BJ (cell line): Measurements from ENCODE around the gene CHRNB2. TPM values are rescaled to one million over a fixed set of nuclear protein-coding genes. Genes with fewer than 3 reads are reported as not detected.

ENCODE experiments used
- CTCF ChIA-PET: fragments of 350-600 bp; formaldehyde crosslinking; extraction: SDS; loops from one replicate; lab custom pipeline; 2021; ENCODE audit warnings: antibody characterized with exemption, inconsistent platforms; lab: Yijun Ruan, JAX
- POLR2A ChIA-PET: fragments of 300-600 bp; sonication (Branson Sonifier 250); formaldehyde crosslinking; extraction: SDS; loops from one replicate; lab custom pipeline; 2021; ENCODE audit warnings: antibody characterized with exemption; lab: Charles Lee
- DNase-seq: peaks from one replicate; pipeline ENCODE4 v3.0.0-alpha.2; 2011; ENCODE audit warnings: low read depth
- H3K27me3 ChIP-seq: 2 replicates; pipeline ENCODE4 v1.6.0; 2011; ENCODE audit warnings: low read length; ENCODE audit not compliant: control insufficient read depth, insufficient read depth
- H3K36me3 ChIP-seq: 2 replicates; pipeline ENCODE4 v1.5.1; 2011; ENCODE audit warnings: low read length; ENCODE audit not compliant: control insufficient read depth, insufficient read depth
- H3K4me3 ChIP-seq: 2 replicates; pipeline ENCODE4 v1.5.1; 2011; ENCODE audit warnings: low read depth, mild to moderate bottlenecking, control low read depth, low read length
- polyA plus RNA-seq: library from polyadenylated mRNA; depleted of rRNA; stranded (reverse); fragments of >200 nt; gene quantifications from 2 replicates; pipeline ENCODE4 v1.2.3, GENCODE V29; 2011
- TF ChIP-seq, protein P1 (sequence below): IDR thresholded peaks from 2 replicates; pipeline ENCODE4 v1.5.1; 2011; ENCODE audit warnings: low read depth, mild to moderate bottlenecking, control low read depth, inconsistent platforms, low read length, moderate library complexity; ENCODE audit not compliant: insufficient read depth

CHRNB2 gene
- polyA plus RNA-seq, 1 experiment, result 0.06 TPM

DNA sequence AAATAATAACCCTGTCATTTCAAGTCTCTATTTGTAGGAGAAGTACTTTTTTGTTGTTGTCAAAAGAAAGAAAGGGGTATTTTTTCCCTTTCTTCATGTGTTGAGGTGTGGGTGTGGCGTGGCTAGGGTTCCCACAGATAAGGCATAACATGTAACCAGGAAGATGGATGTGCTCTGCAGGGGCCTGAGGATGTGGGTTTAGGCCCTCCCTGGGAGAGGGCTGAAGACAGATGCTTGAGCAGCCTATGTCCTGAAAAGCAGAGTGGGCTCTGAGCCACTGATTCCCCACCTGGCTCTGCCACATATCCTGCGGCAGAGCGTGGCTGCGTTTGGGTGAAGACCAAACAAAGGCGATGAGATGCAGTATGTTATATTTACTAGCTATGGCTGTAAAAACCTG is 54.3 kb downstream of the CHRNB2 start:
- TF ChIP-seq, protein P1, sequence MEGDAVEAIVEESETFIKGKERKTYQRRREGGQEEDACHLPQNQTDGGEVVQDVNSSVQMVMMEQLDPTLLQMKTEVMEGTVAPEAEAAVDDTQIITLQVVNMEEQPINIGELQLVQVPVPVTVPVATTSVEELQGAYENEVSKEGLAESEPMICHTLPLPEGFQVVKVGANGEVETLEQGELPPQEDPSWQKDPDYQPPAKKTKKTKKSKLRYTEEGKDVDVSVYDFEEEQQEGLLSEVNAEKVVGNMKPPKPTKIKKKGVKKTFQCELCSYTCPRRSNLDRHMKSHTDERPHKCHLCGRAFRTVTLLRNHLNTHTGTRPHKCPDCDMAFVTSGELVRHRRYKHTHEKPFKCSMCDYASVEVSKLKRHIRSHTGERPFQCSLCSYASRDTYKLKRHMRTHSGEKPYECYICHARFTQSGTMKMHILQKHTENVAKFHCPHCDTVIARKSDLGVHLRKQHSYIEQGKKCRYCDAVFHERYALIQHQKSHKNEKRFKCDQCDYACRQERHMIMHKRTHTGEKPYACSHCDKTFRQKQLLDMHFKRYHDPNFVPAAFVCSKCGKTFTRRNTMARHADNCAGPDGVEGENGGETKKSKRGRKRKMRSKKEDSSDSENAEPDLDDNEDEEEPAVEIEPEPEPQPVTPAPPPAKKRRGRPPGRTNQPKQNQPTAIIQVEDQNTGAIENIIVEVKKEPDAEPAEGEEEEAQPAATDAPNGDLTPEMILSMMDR, result no peak
- Histone ChIP-seq H3K4me3 (no peak overlapping the region), H3K36me3 (no peaks in the 10 kb centered on the region), H3K27me3 (no peaks in the 10 kb centered on the region)
- POLR2A ChIA-PET, result no interaction called here
- CTCF ChIA-PET, result no interaction called here
- DNase-seq, result no peak

DNA sequence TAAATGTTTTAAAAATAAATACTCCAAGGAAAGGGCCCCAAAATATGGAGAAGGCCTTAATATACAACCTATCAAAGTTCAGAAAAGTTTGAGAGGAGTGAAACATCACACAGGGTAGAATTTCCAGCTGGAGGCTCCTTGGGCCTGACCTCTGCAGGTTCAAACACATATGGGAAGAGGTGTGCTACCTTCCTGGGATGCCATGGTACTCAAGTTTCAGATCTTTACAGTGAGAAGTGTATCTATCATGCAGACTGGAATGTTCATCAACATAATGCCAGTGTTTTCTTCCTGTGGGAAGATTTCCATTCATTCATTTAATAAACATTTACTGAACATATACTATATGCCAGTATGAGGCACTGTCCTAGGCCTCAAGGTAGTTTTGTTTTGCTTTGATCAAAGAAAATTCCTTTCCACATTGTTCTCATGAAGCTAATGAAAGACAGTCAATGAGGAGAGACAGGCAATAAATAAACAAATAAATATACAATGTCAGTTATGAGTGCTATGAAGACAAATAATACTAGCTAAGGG is 55.0 kb downstream of the CHRNB2 start:
- POLR2A ChIA-PET, result no interaction called here
- CTCF ChIA-PET, result no interaction called here

DNA sequence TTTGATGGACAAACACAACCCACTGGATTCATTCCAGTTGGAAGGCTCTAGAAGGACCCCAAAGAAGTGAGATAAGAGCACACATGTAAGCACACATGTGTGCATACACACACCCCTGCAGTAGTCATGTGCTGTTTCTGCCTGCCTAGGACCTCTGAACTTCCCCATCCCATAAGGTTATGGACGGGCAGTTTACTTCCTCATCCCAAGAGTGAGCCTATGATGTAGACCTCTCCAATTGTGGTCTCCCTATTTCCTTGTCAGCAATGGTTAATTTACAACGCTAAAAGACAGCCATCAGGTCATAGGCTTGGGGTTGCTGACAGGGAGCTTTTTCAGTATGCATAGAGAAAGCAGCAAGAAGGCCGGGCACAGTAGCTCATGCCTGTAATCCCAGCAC is 55.8 kb downstream of the CHRNB2 start:
- no peaks in the 10 kb centered on the region for H3K27me3 ChIP-seq
- TF ChIP-seq, protein P1, result no peak
- ChIA-PET POLR2A (no interaction called here), CTCF (no interaction called here)
- no peaks in the 10 kb centered on the region for H3K36me3 ChIP-seq
- DNase-seq, result no peak
- H3K4me3 ChIP-seq, result no peak overlapping the region

More for the DNA sequence above, 55.0 kb downstream of the CHRNB2 start:
- no peaks in the 10 kb centered on the region for H3K27me3 ChIP-seq
- TF ChIP-seq, protein P1, result no peak
- no peaks in the 10 kb centered on the region for H3K36me3 ChIP-seq
- no peak overlapping the region for H3K4me3 ChIP-seq
- DNase-seq, result no peak

DNA sequence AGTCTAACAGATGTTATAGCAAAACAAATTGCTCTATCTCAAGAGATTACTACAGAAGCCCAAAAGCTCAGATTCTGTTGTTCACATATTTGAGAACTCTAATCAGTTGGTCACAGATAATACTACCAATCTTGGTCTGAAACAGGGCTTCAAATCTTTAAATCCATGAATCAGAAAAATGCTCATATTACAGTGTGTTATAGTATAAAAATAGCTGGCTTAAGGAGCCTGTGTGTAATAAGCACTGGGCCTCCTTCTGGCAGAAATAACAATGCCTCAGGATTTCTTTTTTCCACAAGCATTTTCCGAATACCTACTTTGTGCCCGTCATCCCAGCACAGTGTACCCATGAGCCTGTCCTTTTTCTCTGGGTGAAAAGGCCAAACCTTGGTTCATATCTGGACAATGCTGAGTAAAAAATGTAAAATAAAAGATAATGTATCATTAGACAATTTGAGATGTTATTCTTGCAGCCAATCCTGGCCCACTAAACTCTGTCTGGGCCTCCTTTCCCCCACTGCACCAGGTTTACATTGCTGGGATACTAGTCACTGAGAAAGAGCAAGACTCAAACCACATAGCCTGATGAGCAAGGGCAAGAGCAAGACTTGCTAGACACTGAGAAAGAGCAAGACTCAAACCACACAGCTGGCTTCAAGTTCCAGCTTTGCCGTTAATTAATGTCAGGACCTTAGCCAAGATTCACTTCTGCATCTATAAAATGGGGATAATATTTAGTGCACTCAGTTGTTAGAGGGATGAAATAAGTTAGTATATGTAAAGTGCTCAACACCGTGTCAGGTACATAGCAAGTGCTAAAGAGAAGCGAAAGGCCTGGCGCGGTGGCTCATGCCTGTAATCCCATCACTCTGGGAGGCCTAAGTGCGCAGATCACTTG is 57.4 kb downstream of the CHRNB2 start:
- ChIA-PET CTCF (interaction anchor here (0.7 to 3.0 kb wide), 4 partner anchors 27 to 392 kb away, joined by 3 to 10 read pairs (median 3); no protein-coding TSS in a partner anchor), POLR2A (no interaction called here)
- no peak overlapping the region for H3K4me3 ChIP-seq
- H3K27me3 ChIP-seq, result no peaks in the 10 kb centered on the region
- H3K36me3 ChIP-seq, result no peaks in the 10 kb centered on the region
- TF ChIP-seq, protein P1, result no peak
- no peak for DNase-seq
